Trophoblast cell (in vitro differentiated cells and primary cell): ENCODE data around the gene TNFRSF9.

Experiments
- DNase-seq, 2 donors: peaks; one replicate each; pipeline ENCODE4 v3.0.0-alpha.2; 2016
- H2AFZ ChIP-seq: 2 replicates; pipeline ENCODE4 v1.6.1; 2013; ENCODE audit warnings: low read length, moderate library complexity, mild to moderate bottlenecking; ENCODE audit not compliant: insufficient read depth, poor library complexity
- H2AK5ac ChIP-seq: 2 replicates; pipeline ENCODE4 v1.6.1; 2013; ENCODE audit warnings: mild to moderate bottlenecking, low read length
- H2BK120ac ChIP-seq: 2 replicates; pipeline ENCODE4 v1.6.1; 2013; ENCODE audit warnings: low read length, mild to moderate bottlenecking, moderate library complexity; ENCODE audit not compliant: insufficient read depth, poor library complexity
- H2BK12ac ChIP-seq: 2 replicates; pipeline ENCODE4 v1.6.1; 2013; ENCODE audit warnings: mild to moderate bottlenecking, low read length, moderate library complexity
- H2BK5ac ChIP-seq: 2 replicates; pipeline ENCODE4 v1.6.1; 2013; ENCODE audit warnings: low read length, low read depth, moderate library complexity, mild to moderate bottlenecking; ENCODE audit not compliant: poor library complexity
- H3K14ac ChIP-seq: 2 replicates; pipeline ENCODE4 v1.6.1; 2013; ENCODE audit warnings: mild to moderate bottlenecking, low read length
- H3K18ac ChIP-seq: 2 replicates; pipeline ENCODE4 v1.6.1; 2013; ENCODE audit warnings: mild to moderate bottlenecking, low read length
- H3K23ac ChIP-seq: 2 replicates; pipeline ENCODE4 v1.6.1; 2013; ENCODE audit warnings: low read length
- H3K27ac ChIP-seq: 2 replicates; pipeline ENCODE4 v1.5.1; 2013; ENCODE audit warnings: low read depth, mild to moderate bottlenecking, inconsistent platforms, low read length, moderate library complexity
- H3K27me3 ChIP-seq: 2 replicates; pipeline ENCODE4 v1.6.1; 2013; ENCODE audit warnings: inconsistent platforms, mild to moderate bottlenecking, low read length, moderate library complexity; ENCODE audit not compliant: insufficient read depth
- H3K36me3 ChIP-seq, 2 experiments: 1 replicate in 1 of 2; 2 replicates in 1 of 2; pipeline ENCODE4 v1.6.1; 2013; ENCODE audit warnings: low read length in 2 of 2, mild to moderate bottlenecking in 2 of 2, moderate library complexity in 1 of 2; ENCODE audit not compliant: insufficient read depth in 2 of 2, control insufficient read depth in 1 of 2
- H3K4ac ChIP-seq: 2 replicates; pipeline ENCODE4 v1.6.1; 2013; ENCODE audit warnings: low read depth, mild to moderate bottlenecking, low read length, moderate library complexity
- H3K4me1 ChIP-seq, 2 experiments: 1 replicate in 1 of 2; 2 replicates in 1 of 2; pipeline ENCODE4 v1.6.1; 2013; ENCODE audit warnings: low read length in 2 of 2, mild to moderate bottlenecking in 2 of 2, moderate library complexity in 1 of 2; ENCODE audit not compliant: insufficient read depth in 2 of 2, control insufficient read depth in 1 of 2
- H3K4me2 ChIP-seq: 2 replicates; pipeline ENCODE4 v1.6.1; 2013; ENCODE audit warnings: inconsistent platforms, mild to moderate bottlenecking, low read length, moderate library complexity
- H3K4me3 ChIP-seq: 2 replicates; pipeline ENCODE4 v1.5.1; 2013; ENCODE audit warnings: mild to moderate bottlenecking, low read depth, low read length, inconsistent platforms
- H3K79me1 ChIP-seq: one replicate; pipeline ENCODE4 v1.6.1; 2013; ENCODE audit warnings: low read length
- H3K79me2 ChIP-seq: 2 replicates; pipeline ENCODE4 v1.6.1; 2013; ENCODE audit warnings: low read length, mild to moderate bottlenecking; ENCODE audit not compliant: control insufficient read depth, insufficient read depth, poor library complexity
- H3K9ac ChIP-seq: 2 replicates; pipeline ENCODE4 v1.6.1; 2013; ENCODE audit warnings: mild to moderate bottlenecking, low read length
- H3K9me3 ChIP-seq: 2 replicates; pipeline ENCODE4 v1.6.1; 2013; ENCODE audit warnings: low read depth, mild to moderate bottlenecking, control low read depth, inconsistent platforms, low read length; ENCODE audit not compliant: insufficient read depth
- H4K12ac ChIP-seq: 2 replicates; pipeline ENCODE4 v1.6.1; 2013; ENCODE audit warnings: low read depth, mild to moderate bottlenecking, low read length, moderate library complexity
- H4K8ac ChIP-seq: 2 replicates; pipeline ENCODE4 v1.6.1; 2013; ENCODE audit warnings: low read depth, mild to moderate bottlenecking, low read length, moderate library complexity
- H4K91ac ChIP-seq: one replicate; pipeline ENCODE4 v1.6.1; 2013; ENCODE audit warnings: low read depth, mild to moderate bottlenecking, low read length, moderate library complexity
- WGBS: extraction: QIAGEN DNeasy Blood & Tissue Kit; methylation state at CpG from one replicate; pipeline ENCODE4 v1.1.7; 2013; ENCODE audit warnings: missing lambda C conversion rate; ENCODE audit not compliant: insufficient read length, insufficient coverage; ENCODE audit errors: extremely low coverage; 5-methylcytosine and 5-hydroxymethylcytosine counted together

TNFRSF9 gene

DNA sequence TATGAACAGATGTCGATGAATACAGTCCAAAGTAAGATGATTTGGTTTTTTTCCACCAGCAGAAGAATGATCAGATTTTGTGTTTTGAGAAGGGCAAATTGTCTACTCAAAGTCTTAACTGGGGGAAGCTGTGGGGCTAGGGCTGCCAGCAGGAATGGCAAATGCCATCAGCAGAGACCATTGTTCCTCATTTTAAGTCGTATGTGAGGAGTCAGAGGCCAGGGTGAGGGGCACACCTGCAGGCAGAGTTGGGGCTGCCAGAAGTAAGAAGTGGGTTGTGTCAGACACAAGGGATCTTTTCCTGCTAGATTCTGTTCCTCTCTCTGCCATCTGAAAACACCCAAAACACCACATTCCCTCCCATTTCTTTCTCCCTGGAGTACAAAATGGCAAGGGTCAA, 29.6 kb upstream of the TNFRSF9 start:
- Histone ChIP-seq H2BK5ac (no peak overlapping the region), H3K4ac (no peak overlapping the region)
- WGBS: no CpG with 5 or more reads among the region's 2 CpGs

DNA sequence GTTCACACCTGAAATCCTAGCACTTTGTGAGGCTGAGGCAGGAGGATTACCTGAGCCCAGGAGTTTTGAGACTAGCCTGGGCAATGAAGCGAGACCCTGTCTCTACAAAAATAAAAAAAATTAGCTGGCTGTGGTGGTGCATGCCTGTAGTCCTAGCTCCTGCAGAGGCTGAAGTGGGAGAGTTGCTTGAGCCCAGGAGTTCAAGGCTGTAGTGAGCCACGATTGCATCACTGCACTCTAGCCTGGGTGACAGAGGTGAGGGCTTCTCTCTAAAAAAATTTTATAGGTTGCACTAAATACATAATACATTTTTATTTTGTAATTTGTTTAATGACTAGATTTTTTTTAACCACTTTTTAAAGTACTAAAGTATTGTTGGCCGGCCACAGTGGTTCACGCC, 27.0 kb upstream of the TNFRSF9 start:
- peak overlapping the region; percentile 25 for H4K12ac ChIP-seq
- no peaks in the 10 kb centered on the region for H3K9me3 ChIP-seq
- no peak overlapping the region for H3K9ac ChIP-seq
- H2BK5ac ChIP-seq: no peak overlapping the region
- no CpG with 5 or more reads among the region's 4 CpGs for WGBS
- no peak overlapping the region for H4K8ac ChIP-seq
- no peak overlapping the region for H4K91ac ChIP-seq
- H3K14ac ChIP-seq: no peak overlapping the region
- H2AFZ ChIP-seq: no peak overlapping the region
- H3K4me1 ChIP-seq: no peaks in the 10 kb centered on the region
- H3K79me2 ChIP-seq: peaks cover 2% of the 10 kb centered on the region
- H3K4ac ChIP-seq: no peak overlapping the region
- DNase-seq: no peak
- H3K18ac ChIP-seq: no peak overlapping the region
- no peak overlapping the region for H2BK12ac ChIP-seq
- H2AK5ac ChIP-seq: no peak overlapping the region
- H3K27ac ChIP-seq: no peak overlapping the region
- no peak overlapping the region for H3K4me3 ChIP-seq
- H3K4me2 ChIP-seq: no peak overlapping the region
- no peaks in the 10 kb centered on the region for H3K27me3 ChIP-seq
- no peak overlapping the region for H3K23ac ChIP-seq
- H3K36me3 ChIP-seq: peaks cover 46 to 63% of the 10 kb centered on the region in 2 experiments
- no peaks in the 10 kb centered on the region for H3K79me1 ChIP-seq
- no peak overlapping the region for H2BK120ac ChIP-seq

More for the DNA sequence above, 29.6 kb upstream of the TNFRSF9 start:
- H3K18ac ChIP-seq: no peak overlapping the region
- peaks cover 0 to 3% of the 10 kb centered on the region in 2 experiments for H3K4me1 ChIP-seq
- H2BK120ac ChIP-seq: no peak overlapping the region
- no peak overlapping the region for H3K23ac ChIP-seq
- H4K8ac ChIP-seq: no peak overlapping the region
- H2AFZ ChIP-seq: no peak overlapping the region
- no peak overlapping the region for H2AK5ac ChIP-seq
- no peak overlapping the region for H3K9ac ChIP-seq
- H3K27ac ChIP-seq: no peak overlapping the region
- H3K14ac ChIP-seq: no peak overlapping the region
- DNase-seq: no peak
- H3K27me3 ChIP-seq: no peaks in the 10 kb centered on the region
- no peak overlapping the region for H3K4me2 ChIP-seq
- H4K91ac ChIP-seq: no peak overlapping the region
- H3K9me3 ChIP-seq: no peaks in the 10 kb centered on the region
- no peak overlapping the region for H4K12ac ChIP-seq
- H3K36me3 ChIP-seq: peaks cover 43 to 47% of the 10 kb centered on the region in 2 experiments
- no peaks in the 10 kb centered on the region for H3K79me1 ChIP-seq
- H2BK12ac ChIP-seq: no peak overlapping the region
- H3K79me2 ChIP-seq: no peaks in the 10 kb centered on the region
- H3K4me3 ChIP-seq: no peak overlapping the region

DNA sequence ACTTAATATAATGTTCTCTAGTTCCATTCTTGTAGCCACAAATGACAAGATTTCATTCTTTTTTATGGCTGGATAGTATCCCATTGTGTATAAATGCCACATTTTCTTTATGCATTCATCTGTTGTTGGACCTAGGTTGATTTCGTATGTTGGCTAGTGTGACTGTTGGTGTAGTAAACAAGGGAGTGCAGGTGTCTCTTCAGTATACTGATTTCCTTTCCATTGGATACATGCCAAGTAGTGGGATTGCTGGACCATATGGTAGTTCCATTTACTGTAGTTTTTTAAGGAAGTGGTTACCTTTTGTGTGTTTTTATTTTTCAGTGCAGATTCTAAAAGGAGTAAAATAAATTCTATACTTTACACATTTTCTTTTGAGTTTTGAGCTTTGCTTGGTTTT, 26.6 kb upstream of the TNFRSF9 start:
- H3K4me2 ChIP-seq: no peak overlapping the region
- peaks cover 2% of the 10 kb centered on the region for H3K79me2 ChIP-seq
- H3K79me1 ChIP-seq: no peaks in the 10 kb centered on the region
- no peak overlapping the region for H3K18ac ChIP-seq
- no peak overlapping the region for H2BK12ac ChIP-seq
- H3K9ac ChIP-seq: no peak overlapping the region
- H3K4me3 ChIP-seq: no peak overlapping the region
- no peak overlapping the region for H2BK120ac ChIP-seq
- H4K8ac ChIP-seq: no peak overlapping the region
- H3K27ac ChIP-seq: no peak overlapping the region
- H3K14ac ChIP-seq: no peak overlapping the region
- H3K4me1 ChIP-seq: no peaks in the 10 kb centered on the region
- no peak overlapping the region for H2AK5ac ChIP-seq
- no peak overlapping the region for H3K23ac ChIP-seq
- no peaks in the 10 kb centered on the region for H3K27me3 ChIP-seq
- H3K4ac ChIP-seq: no peak overlapping the region
- no CpG with 5 or more reads among the region's 1 CpG for WGBS
- DNase-seq: no peak
- H3K36me3 ChIP-seq: peaks cover 43 to 61% of the 10 kb centered on the region in 2 experiments
- no peak overlapping the region for H4K12ac ChIP-seq
- H3K9me3 ChIP-seq: no peaks in the 10 kb centered on the region
- H2BK5ac ChIP-seq: no peak overlapping the region
- no peak overlapping the region for H4K91ac ChIP-seq
- no peak overlapping the region for H2AFZ ChIP-seq

DNA sequence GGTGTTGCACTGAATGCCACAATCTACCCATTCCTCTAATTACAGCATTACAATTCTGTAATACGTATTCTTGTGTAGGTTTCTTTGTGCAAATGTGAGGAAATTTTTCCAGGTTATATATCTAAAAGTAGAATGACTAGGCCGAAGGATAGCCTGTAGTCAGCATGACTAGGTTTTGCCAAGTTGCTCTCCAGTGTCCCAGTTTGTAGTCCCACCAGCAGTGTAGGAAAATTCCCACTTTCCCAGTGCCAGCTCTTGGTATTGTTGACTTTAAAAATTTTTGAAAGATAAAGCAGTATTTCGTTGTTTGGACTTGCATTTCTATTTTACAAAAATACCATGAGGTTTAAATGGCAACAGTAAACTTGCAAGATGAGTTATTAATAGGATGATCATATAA, 23.8 kb upstream of the TNFRSF9 start:
- DNase-seq: no peak
- Histone ChIP-seq H3K23ac (no peak overlapping the region), H3K79me1 (peaks cover 7% of the 10 kb centered on the region), H3K79me2 (peaks cover 6% of the 10 kb centered on the region), H3K4me1 (no peaks in the 10 kb centered on the region), H2BK120ac (no peak overlapping the region), H3K27ac (no peak overlapping the region), H3K4me2 (no peak overlapping the region), H3K4me3 (no peak overlapping the region), H2BK5ac (no peak overlapping the region), H4K12ac (no peak overlapping the region), H2BK12ac (no peak overlapping the region), H4K91ac (no peak overlapping the region), H3K9me3 (no peaks in the 10 kb centered on the region), H2AK5ac (no peak overlapping the region), H2AFZ (no peak overlapping the region), H3K27me3 (no peaks in the 10 kb centered on the region), H3K36me3 (peaks cover 28 to 42% of the 10 kb centered on the region in 2 experiments), H4K8ac (no peak overlapping the region), H3K4ac (no peak overlapping the region), H3K18ac (no peak overlapping the region), H3K9ac (no peak overlapping the region), H3K14ac (no peak overlapping the region)
- no CpG with 5 or more reads among the region's 3 CpGs for WGBS
